ENCODE data around the gene REN. TPM values are rescaled to one million over a fixed set of nuclear protein-coding genes. Genes with fewer than 3 reads are reported as not detected.

Gene REN
- total RNA-seq, 3 donors from 2014 or later: 0.26 to 0.87 TPM; not detected in 1

DNA sequence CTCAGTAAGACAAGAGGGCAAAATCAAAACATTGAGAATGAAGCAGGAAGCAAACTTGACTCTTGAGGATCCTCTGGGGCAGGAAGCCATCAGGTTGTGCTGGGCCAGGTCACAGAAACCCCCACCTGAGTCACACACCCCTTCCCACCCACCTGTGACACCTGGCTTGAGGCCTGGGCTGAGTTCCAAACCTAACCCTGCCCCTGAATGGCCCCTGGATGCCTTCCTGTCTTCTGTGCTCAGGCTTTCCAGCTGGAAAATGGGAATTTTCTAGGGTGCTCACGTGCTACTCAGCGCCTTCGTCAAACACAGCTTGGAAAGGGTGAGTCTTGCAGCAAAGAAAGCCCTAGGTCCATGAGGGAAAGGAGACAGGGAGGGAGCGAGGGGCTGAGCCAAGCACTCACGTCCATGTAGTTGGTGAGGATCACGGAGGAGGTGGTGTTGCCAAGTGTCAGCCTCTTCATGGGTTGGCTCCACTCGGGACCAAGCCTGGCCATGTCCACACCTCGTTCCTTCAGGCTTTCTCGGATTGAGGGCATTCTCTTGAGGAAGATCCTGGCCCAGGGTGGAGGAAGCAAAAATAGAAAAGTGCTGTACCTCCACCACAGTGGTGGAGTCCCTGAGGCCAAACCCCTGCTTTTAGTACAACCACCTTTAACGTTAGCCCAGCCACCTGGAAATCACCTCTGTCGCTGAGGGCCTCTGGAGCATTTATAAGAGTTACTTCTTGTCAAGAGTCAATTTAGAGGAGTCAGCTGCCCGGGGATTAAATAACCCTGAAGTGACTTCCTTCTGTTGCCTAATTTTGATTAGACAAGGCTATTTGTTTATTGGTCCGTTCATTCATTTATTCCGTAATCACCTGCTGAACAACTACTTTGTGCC is 4.3 kb downstream of the REN start:
- intact Hi-C loops (cut with DNase I, micrococcal nuclease): loop anchor here (5.0 kb wide), 2 partner anchors 195 to 200 kb away; partner anchors contain the start of gene PLEKHA6 (in 1 of the 2)
- TF ChIP-seq, protein P1, sequence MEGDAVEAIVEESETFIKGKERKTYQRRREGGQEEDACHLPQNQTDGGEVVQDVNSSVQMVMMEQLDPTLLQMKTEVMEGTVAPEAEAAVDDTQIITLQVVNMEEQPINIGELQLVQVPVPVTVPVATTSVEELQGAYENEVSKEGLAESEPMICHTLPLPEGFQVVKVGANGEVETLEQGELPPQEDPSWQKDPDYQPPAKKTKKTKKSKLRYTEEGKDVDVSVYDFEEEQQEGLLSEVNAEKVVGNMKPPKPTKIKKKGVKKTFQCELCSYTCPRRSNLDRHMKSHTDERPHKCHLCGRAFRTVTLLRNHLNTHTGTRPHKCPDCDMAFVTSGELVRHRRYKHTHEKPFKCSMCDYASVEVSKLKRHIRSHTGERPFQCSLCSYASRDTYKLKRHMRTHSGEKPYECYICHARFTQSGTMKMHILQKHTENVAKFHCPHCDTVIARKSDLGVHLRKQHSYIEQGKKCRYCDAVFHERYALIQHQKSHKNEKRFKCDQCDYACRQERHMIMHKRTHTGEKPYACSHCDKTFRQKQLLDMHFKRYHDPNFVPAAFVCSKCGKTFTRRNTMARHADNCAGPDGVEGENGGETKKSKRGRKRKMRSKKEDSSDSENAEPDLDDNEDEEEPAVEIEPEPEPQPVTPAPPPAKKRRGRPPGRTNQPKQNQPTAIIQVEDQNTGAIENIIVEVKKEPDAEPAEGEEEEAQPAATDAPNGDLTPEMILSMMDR (IDR thresholded peaks at IDR 0.05): no peak
- H3K9me3 ChIP-seq: no peaks in the 10 kb centered on the region
- H3K4me1 ChIP-seq (ENCODE audit: low read depth): peaks cover 3% of the 10 kb centered on the region
- no peak for ATAC-seq
- DNase-seq: no peak
- no peaks in the 10 kb centered on the region for H3K36me3 ChIP-seq (ENCODE audit: low read depth)
- no peak overlapping the region for H3K4me3 ChIP-seq

DNA sequence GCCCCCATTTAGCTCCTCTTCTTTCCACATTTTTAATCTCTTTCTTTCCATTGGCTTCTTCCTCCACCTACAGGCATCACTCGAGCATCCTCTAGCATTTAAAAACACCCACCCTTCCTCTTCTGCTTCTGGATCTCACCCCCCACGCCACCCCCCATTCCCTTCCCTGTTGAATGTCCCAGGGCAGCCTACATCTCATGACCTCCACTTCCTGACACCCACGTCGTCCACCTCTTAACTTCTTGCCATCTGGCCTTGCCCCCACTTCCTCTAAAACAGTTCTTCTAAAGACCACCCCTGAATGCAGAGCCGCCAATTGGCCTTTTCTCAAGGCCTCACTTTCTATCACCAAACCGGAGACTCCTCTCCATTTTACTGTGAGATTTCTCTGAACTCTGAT is 8.2 kb downstream of the REN start:
- no peaks in the 10 kb centered on the region for H3K36me3 ChIP-seq (ENCODE audit: low read depth)
- DNase-seq (no peak), ATAC-seq (no peak)
- H3K9me3 ChIP-seq: no peaks in the 10 kb centered on the region
- TF ChIP-seq, protein P1 (IDR thresholded peaks at IDR 0.05): no peak
- no peak overlapping the region for H3K4me3 ChIP-seq
- intact Hi-C loops (cut with DNase I, micrococcal nuclease): no loop called here
- H3K4me1 ChIP-seq (ENCODE audit: low read depth): peaks cover 3% of the 10 kb centered on the region

DNA sequence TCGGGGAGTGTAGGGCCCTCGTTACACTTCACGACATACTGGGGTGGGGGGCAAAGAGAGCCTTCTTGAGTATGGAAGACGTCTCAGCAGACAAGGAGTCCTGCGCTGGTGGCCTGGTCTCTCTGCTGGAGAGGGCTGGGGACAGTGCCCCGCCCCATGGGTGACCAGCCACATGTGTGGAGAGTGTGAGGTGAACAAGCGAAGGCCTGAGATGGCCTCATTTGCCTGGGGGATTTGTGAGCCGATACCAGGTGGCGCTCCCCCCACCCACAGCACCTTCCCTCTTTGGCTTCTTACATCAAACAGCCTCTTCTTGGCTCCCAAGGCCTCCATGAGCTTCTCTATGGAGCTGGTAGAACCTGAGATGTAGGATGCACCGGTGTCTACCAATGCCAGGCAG is 10.3 kb downstream of the REN start:
- intact Hi-C loops (cut with DNase I, micrococcal nuclease): no loop called here
- DNase-seq (no peak), ATAC-seq (no peak)
- H3K36me3 ChIP-seq (ENCODE audit: low read depth): no peaks in the 10 kb centered on the region
- no peaks in the 10 kb centered on the region for H3K9me3 ChIP-seq
- peaks cover 9% of the 10 kb centered on the region for H3K4me1 ChIP-seq (ENCODE audit: low read depth)
- no peak overlapping the region for H3K4me3 ChIP-seq
- TF ChIP-seq, protein P1 (IDR thresholded peaks at IDR 0.05): no peak

DNA sequence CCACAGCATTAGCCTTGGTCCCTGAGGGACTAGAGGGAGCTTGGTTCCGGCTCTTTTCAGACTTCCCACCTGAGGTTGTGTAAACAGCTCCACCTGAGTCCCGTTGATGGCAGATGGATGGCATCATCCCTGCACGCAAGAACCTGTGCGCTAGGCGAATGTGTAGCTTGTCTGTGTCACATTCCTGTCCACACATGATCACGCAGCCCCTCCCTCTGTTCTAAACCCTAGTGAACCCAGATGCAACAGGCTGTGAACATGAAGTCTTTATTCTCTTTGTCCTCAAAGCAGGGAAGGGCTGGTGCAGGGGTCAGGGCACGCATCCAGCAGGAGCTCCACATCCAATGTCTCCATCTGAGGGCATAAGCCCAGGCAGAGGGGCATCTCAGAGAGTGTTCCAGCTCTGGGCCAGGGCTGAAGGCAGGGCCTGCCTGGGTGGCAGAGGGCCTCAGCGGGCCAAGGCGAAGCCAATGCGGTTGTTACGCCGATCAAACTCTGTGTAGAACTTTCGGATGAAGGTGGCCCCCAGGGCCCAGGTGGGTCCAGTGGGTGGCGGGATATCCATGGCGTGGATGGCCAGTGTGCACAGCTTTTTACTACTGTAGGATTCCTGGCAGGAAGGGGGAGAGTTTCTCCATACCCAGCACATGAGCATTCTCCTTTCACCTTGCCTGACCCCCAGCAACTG is 11.4 kb downstream of the REN start:
- DNase-seq (no peak), ATAC-seq (no peak)
- intact Hi-C loops (cut with DNase I, micrococcal nuclease): no loop called here
- H3K9me3 ChIP-seq: no peaks in the 10 kb centered on the region
- H3K4me3 ChIP-seq: no peak overlapping the region
- H3K4me1 ChIP-seq (ENCODE audit: low read depth): peaks cover 9% of the 10 kb centered on the region
- no peaks in the 10 kb centered on the region for H3K36me3 ChIP-seq (ENCODE audit: low read depth)
- TF ChIP-seq, protein P1 (IDR thresholded peaks at IDR 0.05): no peak

- no peaks in the 10 kb centered on the region for H3K36me3 ChIP-seq (ENCODE audit: low read depth)
- peaks cover 9% of the 10 kb centered on the region for H3K4me1 ChIP-seq (ENCODE audit: low read depth)
- intact Hi-C loops (cut with DNase I, micrococcal nuclease): no loop called here
- H3K9me3 ChIP-seq: no peaks in the 10 kb centered on the region
- no peak for DNase-seq
- TF ChIP-seq, protein P1 (IDR thresholded peaks at IDR 0.05): no peak
- no peak overlapping the region for H3K4me3 ChIP-seq
- ATAC-seq: no peak
Observed at GRCh38 chr1:204153667-204154066, 12.5 kb downstream of the REN start.
